Measurements from ENCODE around the gene OPTC.

Gene OPTC

GRCh38 chr1:203539831-203540546, 46.0 kb downstream of the OPTC start:
- no peak for DNase-seq

GRCh38 chr1:203544485-203544884, 50.5 kb downstream of the OPTC start:
- DNase-seq: no peak

GRCh38 chr1:203544978-203545816, 51.2 kb downstream of the OPTC start:
- DNase-seq: no peak

- DNase-seq: no peak
Measured at GRCh38 chr1:203546274-203546673, 52.3 kb downstream of the OPTC start.

GRCh38 chr1:203547147-203547546, 53.2 kb downstream of the OPTC start:
- no peak for DNase-seq

- no peak for DNase-seq
Measured at GRCh38 chr1:203547771-203548421, 53.9 kb downstream of the OPTC start.

- no peak for DNase-seq
Measured at GRCh38 chr1:203548892-203549291, 54.9 kb downstream of the OPTC start.

GRCh38 chr1:203549309-203549708, 55.4 kb downstream of the OPTC start:
- no peak for DNase-seq

- DNase-seq: no peak
Measured at GRCh38 chr1:203550846-203551245, 56.9 kb downstream of the OPTC start.

GRCh38 chr1:203551550-203551949, 57.6 kb downstream of the OPTC start:
- DNase-seq: no peak

GRCh38 chr1:203553496-203553895, 59.5 kb downstream of the OPTC start:
- DNase-seq: no peak

GRCh38 chr1:203554071-203554470, 60.1 kb downstream of the OPTC start:
- no peak for DNase-seq

GRCh38 chr1:203555076-203555475, 61.1 kb downstream of the OPTC start:
- no peak for DNase-seq

GRCh38 chr1:203555511-203556046, 61.6 kb downstream of the OPTC start:
- no peak for DNase-seq

GRCh38 chr1:203556047-203556851, 62.3 kb downstream of the OPTC start:
- DNase-seq: no peak

GRCh38 chr1:203557390-203557789, 63.4 kb downstream of the OPTC start:
- DNase-seq: no peak

GRCh38 chr1:203558064-203558760, 64.3 kb downstream of the OPTC start:
- DNase-seq: peak; percentile 29

Data from NCI-H1092 treated with DMSO at 0.1 percent for 48 hours (cell line).